ENCODE measurements around the gene SYNPO2. TPM values are rescaled to one million over a fixed set of nuclear protein-coding genes. Genes with fewer than 3 reads are reported as not detected.

The SYNPO2 gene
- total RNA-seq, 1 donor from 2014 or later = 13.3 TPM

- no peak for ATAC-seq
Measured at GRCh38 chr4:118935819-118936218, 47.2 kb downstream of the SYNPO2 start.

DNA sequence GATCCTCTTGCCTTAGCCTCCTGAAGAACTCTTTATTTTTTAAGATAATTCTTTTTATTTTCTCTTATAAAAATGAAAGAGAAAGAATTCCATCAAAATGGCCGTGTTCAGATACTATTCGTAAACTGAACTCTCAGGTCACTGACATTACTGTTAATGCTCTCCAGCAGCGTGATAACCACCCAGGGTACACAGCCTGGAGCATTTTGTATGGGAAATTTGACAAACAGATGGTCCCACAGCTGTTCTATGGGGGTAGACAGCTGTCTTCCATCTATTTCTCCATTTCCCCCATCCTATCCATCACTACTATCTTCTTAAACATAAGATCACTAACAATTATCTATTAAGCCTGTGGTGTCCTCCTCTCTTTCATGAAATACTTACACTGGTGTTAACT is 47.8 kb downstream of the SYNPO2 start:
- ATAC-seq = no peak

DNA sequence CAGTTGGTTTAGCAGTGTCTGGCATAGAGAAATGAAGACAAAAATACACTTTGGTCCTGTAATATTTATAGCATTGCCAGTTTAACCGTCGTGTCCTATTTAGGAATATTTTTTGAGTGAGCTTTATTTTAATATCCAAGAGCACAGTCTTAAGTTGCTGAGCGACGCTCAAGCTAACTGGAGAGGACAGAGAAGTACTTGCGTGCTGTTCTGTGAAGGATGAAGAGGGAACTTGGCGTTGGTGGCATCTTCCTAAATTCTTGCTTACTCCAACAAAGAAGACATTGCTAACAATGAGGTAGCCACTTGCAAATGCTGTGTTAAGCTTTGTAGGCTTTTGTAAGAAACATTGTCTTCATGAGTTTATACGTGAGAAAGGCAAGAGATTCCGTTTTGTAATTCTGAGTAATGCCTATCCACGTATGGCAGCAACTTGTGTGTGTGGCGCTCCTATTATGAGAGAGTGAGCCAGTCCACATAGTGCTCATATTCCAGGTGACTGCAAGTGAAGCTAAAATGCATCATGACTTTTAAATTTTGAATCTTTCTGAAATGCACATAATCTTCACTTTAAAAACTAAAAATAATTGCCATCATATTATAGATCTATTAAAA is 50.6 kb downstream of the SYNPO2 start:
- ATAC-seq = no peak

DNA sequence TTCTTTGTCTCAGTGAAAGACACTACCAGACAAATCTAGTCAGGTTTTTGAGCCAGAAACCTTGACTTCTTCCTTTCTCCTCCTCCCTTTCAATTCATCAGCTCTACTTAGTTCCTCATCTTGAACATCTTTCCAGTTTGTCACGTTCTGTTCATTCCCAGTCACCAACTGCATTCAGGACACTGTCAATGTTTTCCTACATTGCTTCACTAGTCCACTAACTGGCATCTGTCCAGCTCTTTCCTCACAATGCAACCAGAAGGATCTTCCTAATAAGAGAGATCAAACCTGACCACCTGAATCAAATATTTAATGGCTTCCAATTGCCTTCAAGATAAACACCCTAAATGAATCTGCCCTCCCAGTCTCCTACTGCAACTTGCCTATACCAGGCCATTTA is 52.5 kb downstream of the SYNPO2 start:
- no peak for ATAC-seq

GRCh38 chr4:118941799-118942198 is 53.1 kb downstream of the SYNPO2 start:
- no peak for ATAC-seq

GRCh38 chr4:118942465-118942864 is 53.8 kb downstream of the SYNPO2 start:
- ATAC-seq = peak; percentile 61

DNA sequence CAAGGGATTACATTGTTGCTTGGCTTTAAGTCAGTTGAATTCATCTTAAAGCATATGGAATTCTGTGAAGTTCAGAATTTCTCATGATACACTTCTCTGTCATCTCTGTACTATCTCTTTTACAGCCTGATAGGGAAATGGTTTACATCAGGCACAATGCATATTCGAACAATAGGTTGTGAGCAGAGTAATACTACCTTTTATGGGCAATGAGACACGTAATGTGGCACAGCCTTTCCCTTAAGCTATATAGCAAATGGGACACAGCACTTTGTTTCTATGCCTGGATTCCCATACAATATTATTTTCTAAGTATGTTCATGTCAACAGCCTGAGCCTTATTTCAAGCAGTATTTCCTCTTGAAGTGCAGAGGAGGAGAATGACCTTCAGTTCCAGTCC is 58.4 kb downstream of the SYNPO2 start:
- peak; percentile 63 for ATAC-seq

DNA sequence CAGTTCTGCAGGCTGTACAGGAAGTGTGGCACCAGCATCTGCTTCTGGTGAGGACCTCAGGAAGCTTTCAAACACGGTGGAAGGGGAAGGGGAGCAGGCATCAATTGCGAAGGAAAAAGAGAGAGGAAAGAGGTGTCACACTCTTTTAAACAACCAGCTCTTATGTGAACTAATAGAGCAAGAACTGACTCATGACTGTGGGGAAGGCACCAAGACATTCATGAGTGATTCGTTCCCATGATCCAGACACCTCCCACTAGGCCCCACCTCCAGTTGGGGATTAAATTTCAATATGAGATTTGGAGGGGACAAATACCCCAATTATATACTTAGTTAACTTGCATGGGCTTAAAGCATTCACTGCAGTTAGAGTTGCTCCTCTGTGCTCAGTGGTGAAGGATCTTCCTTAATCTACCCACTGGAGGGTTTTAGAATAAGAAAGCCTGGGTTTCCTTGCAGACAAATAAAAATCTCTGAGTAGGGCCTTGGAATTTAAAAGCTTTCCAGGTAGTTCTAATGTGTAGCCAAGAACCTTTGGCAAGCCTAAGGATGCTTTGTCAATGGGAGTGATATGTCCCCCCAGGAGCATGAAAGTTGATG is 60.0 kb downstream of the SYNPO2 start:
- no peak for ATAC-seq

DNA sequence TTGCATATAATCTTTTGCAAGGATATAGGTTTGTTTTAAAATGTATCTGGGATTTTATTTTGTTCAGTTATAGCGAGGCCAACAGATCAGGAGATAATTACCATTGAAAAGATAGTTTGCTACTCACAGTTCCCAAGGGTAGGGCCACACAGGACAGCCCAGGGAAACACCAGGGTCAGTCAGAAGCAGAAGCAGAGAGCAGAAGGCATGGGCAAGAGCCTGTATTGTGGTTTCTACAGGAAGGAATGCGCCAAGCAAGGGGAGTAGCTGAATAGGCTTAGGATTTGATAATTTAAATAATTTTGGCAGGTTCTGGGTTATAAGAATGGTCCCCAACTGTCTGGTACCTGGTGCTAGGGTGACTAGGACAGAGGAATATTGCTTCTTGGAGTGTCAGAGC is 61.6 kb downstream of the SYNPO2 start:
- no peak for ATAC-seq

DNA sequence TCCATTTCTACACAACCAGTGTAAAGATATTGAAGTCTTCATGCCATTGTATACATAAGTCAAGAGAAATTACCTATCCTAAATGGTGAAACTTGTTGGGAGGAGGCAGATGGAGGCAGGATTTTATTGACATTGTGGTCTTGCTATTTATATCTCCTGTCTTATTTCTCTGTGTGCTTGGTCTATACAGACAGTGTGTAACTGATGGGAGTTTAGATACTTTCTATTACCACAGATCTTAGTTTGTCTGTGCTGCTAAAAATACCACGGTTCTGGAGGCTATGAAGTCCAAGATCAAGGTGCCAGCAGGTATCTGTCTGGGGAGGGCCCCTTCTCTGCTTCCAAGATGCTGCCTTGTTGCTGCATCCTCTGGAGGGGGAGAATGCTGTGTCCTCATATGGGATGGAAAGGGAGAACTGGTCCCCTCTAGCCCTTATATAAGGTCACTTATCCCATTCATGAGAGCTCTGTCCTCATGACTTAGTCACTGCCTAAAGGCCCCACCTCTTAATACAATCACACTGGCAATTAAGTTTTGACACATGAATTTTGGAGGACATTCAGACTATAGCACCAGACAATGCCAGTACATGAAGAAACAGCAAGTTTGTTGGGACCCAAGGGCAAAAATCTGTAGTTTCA is 62.4 kb downstream of the SYNPO2 start:
- ATAC-seq = no peak

DNA sequence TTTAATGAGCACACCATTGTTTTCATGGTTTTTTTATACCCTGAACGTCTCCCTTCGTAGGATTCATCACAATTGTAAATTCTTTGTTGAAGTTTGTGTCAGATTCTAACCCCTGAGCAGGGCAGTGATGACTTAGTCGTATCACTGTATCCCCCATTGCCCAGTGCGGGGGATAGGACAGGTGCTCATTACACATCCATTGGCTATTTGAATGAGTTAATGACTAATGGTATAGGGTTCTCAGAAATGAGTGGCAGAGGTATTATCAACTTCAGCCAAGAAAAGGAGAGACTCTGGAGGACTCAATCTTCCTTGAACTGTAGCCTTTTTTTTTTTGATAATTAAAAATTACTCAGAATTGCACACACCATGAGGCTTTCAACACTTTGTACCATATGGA is 64.6 kb downstream of the SYNPO2 start:
- no peak for ATAC-seq

DNA sequence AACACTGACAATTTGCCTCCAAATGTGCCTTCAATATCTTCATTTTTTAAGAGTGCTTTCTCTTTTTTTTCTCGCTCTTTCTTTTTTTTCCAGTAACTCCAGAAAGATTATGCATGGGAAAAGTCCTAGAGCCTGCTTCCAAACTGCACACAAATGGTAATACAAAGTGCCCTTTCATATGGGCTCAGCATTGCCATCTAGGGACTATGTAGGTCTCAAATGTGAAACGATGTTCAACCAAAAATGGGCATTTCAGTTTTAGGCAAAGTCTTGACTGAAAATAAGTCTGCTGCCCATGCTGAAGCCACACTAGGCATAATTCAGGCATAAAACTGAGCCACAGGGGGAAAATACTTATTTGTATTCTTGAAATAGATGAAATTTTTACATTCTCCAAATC is 65.6 kb downstream of the SYNPO2 start:
- no peak for ATAC-seq

- no peak for ATAC-seq
Measured at GRCh38 chr4:118955515-118955914, 66.9 kb downstream of the SYNPO2 start.

DNA sequence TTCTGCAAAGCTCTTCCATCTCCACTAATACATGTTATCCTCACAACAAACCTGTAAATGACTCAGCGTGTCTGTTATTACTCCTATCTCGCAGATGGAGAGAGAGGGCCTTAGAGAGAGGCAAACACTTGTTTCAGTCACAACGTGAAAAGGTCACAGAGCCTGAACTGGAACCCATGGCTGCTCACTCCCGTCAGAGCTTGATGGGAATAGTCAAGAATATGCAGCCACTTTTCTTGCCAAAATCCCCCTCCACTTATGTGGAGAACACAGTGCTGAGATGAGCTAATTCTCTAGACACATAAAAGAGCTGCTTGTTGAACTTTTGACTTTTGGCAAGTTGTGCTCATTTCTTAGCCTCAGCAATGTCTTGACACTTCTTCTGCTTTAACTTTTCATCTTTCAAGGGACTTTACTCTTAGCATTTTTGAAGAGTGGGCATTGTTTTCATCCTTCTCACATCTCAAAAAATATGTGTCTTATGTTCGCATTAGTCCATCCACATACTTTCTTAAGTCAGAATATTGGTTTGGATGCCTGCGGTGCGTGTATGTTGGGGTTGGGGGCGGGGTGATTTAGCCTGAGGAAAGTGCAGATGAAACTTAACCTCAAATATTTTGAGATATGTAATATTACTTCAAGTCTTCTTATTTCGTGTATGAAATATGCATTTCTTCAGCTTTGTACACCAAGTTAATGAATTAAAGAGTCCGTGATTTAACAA is 69.2 kb downstream of the SYNPO2 start:
- ATAC-seq = no peak

GRCh38 chr4:118962540-118962939 is 73.9 kb downstream of the SYNPO2 start:
- ATAC-seq = no peak

GRCh38 chr4:118964891-118965411 is 76.3 kb downstream of the SYNPO2 start:
- ATAC-seq = no peak

DNA sequence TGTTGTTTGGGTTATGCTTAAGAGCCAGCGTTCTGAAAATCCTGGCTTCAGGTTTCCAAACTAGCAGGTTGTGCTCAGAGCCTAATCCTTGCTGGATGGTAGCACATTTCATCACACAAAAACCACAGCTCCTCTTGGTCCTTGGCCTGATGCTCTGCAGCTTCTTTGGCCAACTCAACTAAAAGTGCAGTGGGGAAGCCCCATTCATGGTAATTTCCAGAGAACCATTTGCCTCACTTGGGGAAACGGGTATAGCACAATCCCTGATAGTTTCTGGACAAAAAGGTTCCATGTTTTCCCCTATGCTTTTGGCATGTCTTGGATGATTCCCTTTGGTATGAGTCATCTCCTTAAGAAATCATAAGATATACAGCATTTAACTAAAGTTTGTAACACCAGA is 78.7 kb downstream of the SYNPO2 start:
- peak; percentile 15 for ATAC-seq

- ATAC-seq = peak; percentile 78
Measured at GRCh38 chr4:118968005-118968404, 79.4 kb downstream of the SYNPO2 start.

- no peak for ATAC-seq
Measured at GRCh38 chr4:118968813-118969212, 80.2 kb downstream of the SYNPO2 start.

DNA sequence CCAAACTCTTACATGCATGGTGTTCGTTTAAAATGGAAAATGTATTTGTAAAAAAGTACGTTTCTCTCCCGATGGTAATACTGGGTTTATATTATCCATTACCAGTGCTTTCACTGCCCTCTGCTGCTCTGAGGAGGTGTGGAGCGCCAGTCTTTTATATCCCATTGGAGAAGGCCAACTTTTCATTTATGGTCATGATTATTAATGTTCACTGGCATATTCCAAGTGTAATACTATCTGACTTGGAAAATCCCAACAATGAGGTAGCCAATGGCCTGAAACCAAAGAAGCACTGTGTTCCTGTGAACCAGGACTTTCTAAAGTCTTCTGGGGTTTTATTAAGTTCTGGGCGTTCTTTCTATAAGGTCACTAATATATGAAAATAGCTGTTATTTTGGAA is 80.7 kb downstream of the SYNPO2 start:
- peak; percentile 72 for ATAC-seq

DNA sequence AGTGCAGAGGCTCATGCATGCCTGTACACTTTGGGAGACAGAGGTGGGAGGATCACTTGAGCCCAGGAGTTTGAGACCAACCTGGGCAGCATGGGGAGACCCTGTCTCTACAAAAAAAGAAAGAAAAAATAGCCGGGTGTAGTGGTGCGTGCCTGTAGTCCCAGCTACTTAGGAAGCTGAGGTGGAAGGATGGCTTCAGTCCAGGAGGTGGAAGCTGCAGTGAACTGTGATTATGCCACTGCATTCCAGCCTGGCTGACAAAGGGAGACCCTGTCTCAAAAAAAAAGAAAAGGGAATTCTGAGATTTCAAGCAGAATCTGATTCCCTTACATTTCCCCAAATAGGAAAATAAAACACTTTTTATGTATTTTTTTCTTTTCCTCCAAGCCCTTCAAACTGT is 83.5 kb downstream of the SYNPO2 start:
- no peak for ATAC-seq

GRCh38 chr4:118973295-118973694 is 84.6 kb downstream of the SYNPO2 start:
- ATAC-seq = no peak

DNA sequence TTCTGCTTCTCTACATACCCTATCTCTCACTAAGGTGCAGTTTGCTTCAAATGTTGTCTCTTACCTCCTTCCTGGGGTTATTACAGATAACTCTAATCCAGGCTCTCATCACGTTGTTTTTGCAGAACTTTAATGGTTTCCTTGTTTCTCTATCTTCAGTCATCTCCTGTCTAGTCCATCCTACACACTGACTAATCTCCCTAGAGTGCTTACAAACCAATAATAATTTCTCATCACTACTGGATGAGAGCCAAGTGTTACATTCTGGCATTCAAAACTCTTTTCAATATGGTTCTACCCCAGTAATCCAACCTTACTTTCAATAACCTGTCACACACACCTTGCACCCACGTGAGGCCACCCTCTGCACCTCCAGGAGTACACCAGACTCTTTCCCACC is 86.1 kb downstream of the SYNPO2 start:
- no peak for ATAC-seq
